ENCODE data around the gene CTSD. TPM values are rescaled to one million over a fixed set of nuclear protein-coding genes. Genes with fewer than 3 reads are reported as not detected.

The CTSD gene
- polyA plus RNA-seq, 1 of the 3 experiments (the other 2 are of a cell fraction): 187 TPM

DNA sequence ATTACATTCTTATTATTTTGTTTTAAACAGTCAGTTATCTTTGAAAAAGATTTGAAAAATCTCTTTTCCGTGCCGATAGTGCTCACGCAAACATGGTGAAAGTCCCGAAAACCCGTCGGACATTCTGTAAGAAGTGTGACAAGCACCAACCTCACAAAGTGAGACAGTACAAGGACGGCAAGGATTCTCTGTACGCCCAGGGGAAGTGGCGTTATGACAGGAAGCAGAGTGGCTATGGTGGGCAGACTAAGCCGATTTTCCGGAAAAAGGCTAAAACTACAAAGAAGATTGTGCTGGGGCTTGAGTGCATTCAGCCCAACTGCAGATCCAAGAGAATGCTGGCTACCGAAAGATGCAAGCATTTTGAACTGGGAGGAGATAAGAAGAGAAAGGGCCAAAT, 28.7 kb upstream of the CTSD start:
- H3K9me2 ChIP-seq: no peaks in the 10 kb centered on the region
- POLR2A ChIA-PET: no interaction called here
- H3K79me2 ChIP-seq (ENCODE audit: insufficient read depth): no peaks in the 10 kb centered on the region
- peaks cover 6% of the 10 kb centered on the region; the same call in 1 of the 2 replicates for H3K27me3 ChIP-seq (ENCODE audit: insufficient read depth)
- H2AFZ ChIP-seq (ENCODE audit: low read depth): no peak overlapping the region
- peaks cover 3% of the 10 kb centered on the region for H3F3A ChIP-seq (replicated peaks; ENCODE audit: insufficient read depth)
- no peak for DNase-seq
- no peak overlapping the region for H3K9ac ChIP-seq
- no peaks in the 10 kb centered on the region for H3K36me3 ChIP-seq (replicated peaks in 1 of 2; ENCODE audit: control insufficient read depth in 1 of 2, insufficient read depth in 2 of 2, low read length in 1 of 2)
- no peak for TF ChIP-seq RXRA (IDR thresholded peaks at IDR 0.05; ENCODE audit: borderline replicate concordance, low read depth)
- TF ChIP-seq SMC3 (IDR thresholded peaks at IDR 0.05; ENCODE audit: low read depth, low read length): no peak
- TF ChIP-seq, protein P1, sequence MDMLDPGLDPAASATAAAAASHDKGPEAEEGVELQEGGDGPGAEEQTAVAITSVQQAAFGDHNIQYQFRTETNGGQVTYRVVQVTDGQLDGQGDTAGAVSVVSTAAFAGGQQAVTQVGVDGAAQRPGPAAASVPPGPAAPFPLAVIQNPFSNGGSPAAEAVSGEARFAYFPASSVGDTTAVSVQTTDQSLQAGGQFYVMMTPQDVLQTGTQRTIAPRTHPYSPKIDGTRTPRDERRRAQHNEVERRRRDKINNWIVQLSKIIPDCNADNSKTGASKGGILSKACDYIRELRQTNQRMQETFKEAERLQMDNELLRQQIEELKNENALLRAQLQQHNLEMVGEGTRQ (IDR thresholded peaks at IDR 0.05; ENCODE audit: borderline replicate concordance, low read depth, low read length): no peak
- TF ChIP-seq, protein P2, sequence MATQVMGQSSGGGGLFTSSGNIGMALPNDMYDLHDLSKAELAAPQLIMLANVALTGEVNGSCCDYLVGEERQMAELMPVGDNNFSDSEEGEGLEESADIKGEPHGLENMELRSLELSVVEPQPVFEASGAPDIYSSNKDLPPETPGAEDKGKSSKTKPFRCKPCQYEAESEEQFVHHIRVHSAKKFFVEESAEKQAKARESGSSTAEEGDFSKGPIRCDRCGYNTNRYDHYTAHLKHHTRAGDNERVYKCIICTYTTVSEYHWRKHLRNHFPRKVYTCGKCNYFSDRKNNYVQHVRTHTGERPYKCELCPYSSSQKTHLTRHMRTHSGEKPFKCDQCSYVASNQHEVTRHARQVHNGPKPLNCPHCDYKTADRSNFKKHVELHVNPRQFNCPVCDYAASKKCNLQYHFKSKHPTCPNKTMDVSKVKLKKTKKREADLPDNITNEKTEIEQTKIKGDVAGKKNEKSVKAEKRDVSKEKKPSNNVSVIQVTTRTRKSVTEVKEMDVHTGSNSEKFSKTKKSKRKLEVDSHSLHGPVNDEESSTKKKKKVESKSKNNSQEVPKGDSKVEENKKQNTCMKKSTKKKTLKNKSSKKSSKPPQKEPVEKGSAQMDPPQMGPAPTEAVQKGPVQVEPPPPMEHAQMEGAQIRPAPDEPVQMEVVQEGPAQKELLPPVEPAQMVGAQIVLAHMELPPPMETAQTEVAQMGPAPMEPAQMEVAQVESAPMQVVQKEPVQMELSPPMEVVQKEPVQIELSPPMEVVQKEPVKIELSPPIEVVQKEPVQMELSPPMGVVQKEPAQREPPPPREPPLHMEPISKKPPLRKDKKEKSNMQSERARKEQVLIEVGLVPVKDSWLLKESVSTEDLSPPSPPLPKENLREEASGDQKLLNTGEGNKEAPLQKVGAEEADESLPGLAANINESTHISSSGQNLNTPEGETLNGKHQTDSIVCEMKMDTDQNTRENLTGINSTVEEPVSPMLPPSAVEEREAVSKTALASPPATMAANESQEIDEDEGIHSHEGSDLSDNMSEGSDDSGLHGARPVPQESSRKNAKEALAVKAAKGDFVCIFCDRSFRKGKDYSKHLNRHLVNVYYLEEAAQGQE (IDR thresholded peaks at IDR 0.05; ENCODE audit: low read depth, low read length): no peak
- TF ChIP-seq ELF1 (IDR thresholded peaks at IDR 0.05): no peak
- no peak for TF ChIP-seq CHD2 (IDR thresholded peaks at IDR 0.05; ENCODE audit: low read length, partially characterized antibody)
- TF ChIP-seq, protein P3, sequence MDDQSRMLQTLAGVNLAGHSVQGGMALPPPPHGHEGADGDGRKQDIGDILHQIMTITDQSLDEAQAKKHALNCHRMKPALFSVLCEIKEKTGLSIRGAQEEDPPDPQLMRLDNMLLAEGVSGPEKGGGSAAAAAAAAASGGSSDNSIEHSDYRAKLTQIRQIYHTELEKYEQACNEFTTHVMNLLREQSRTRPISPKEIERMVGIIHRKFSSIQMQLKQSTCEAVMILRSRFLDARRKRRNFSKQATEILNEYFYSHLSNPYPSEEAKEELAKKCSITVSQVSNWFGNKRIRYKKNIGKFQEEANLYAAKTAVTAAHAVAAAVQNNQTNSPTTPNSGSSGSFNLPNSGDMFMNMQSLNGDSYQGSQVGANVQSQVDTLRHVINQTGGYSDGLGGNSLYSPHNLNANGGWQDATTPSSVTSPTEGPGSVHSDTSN (IDR thresholded peaks at IDR 0.05): no peak
- TF ChIP-seq, protein P4, sequence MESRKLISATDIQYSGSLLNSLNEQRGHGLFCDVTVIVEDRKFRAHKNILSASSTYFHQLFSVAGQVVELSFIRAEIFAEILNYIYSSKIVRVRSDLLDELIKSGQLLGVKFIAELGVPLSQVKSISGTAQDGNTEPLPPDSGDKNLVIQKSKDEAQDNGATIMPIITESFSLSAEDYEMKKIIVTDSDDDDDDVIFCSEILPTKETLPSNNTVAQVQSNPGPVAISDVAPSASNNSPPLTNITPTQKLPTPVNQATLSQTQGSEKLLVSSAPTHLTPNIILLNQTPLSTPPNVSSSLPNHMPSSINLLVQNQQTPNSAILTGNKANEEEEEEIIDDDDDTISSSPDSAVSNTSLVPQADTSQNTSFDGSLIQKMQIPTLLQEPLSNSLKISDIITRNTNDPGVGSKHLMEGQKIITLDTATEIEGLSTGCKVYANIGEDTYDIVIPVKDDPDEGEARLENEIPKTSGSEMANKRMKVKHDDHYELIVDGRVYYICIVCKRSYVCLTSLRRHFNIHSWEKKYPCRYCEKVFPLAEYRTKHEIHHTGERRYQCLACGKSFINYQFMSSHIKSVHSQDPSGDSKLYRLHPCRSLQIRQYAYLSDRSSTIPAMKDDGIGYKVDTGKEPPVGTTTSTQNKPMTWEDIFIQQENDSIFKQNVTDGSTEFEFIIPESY (IDR thresholded peaks at IDR 0.05; ENCODE audit: borderline replicate concordance, low read depth): no peak
- TF ChIP-seq TEAD4 (IDR thresholded peaks at IDR 0.05; ENCODE audit: borderline replicate concordance, insufficient read depth): no peak
- no peak for TF ChIP-seq JUND (IDR thresholded peaks at IDR 0.05)
- no peak for TF ChIP-seq NRF1 (IDR thresholded peaks at IDR 0.05; ENCODE audit: low read depth, low read length)
- TF ChIP-seq, protein P5, sequence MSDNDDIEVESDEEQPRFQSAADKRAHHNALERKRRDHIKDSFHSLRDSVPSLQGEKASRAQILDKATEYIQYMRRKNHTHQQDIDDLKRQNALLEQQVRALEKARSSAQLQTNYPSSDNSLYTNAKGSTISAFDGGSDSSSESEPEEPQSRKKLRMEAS (IDR thresholded peaks at IDR 0.05; ENCODE audit: low read depth): no peak
- TF ChIP-seq, protein P6, sequence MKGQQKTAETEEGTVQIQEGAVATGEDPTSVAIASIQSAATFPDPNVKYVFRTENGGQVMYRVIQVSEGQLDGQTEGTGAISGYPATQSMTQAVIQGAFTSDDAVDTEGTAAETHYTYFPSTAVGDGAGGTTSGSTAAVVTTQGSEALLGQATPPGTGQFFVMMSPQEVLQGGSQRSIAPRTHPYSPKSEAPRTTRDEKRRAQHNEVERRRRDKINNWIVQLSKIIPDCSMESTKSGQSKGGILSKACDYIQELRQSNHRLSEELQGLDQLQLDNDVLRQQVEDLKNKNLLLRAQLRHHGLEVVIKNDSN (IDR thresholded peaks at IDR 0.05; ENCODE audit: borderline replicate concordance, low read depth): no peak
- TF ChIP-seq RAD21 (IDR thresholded peaks at IDR 0.05; ENCODE audit: low read length): no peak
- TF ChIP-seq YY1 (IDR thresholded peaks at IDR 0.05; ENCODE audit: low read depth): no peak
- no peak for TF ChIP-seq FOXJ3 (CRISPR knock-in tag; IDR thresholded peaks at IDR 0.05)
- TF ChIP-seq TCF12 (IDR thresholded peaks at IDR 0.05): no peak
- no peak for TF ChIP-seq SIN3A (IDR thresholded peaks at IDR 0.05; ENCODE audit: borderline replicate concordance, low read depth, low read length)
- TF ChIP-seq, protein P7, sequence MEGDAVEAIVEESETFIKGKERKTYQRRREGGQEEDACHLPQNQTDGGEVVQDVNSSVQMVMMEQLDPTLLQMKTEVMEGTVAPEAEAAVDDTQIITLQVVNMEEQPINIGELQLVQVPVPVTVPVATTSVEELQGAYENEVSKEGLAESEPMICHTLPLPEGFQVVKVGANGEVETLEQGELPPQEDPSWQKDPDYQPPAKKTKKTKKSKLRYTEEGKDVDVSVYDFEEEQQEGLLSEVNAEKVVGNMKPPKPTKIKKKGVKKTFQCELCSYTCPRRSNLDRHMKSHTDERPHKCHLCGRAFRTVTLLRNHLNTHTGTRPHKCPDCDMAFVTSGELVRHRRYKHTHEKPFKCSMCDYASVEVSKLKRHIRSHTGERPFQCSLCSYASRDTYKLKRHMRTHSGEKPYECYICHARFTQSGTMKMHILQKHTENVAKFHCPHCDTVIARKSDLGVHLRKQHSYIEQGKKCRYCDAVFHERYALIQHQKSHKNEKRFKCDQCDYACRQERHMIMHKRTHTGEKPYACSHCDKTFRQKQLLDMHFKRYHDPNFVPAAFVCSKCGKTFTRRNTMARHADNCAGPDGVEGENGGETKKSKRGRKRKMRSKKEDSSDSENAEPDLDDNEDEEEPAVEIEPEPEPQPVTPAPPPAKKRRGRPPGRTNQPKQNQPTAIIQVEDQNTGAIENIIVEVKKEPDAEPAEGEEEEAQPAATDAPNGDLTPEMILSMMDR (IDR thresholded peaks at IDR 0.05): no peak
- TF ChIP-seq, protein P8, sequence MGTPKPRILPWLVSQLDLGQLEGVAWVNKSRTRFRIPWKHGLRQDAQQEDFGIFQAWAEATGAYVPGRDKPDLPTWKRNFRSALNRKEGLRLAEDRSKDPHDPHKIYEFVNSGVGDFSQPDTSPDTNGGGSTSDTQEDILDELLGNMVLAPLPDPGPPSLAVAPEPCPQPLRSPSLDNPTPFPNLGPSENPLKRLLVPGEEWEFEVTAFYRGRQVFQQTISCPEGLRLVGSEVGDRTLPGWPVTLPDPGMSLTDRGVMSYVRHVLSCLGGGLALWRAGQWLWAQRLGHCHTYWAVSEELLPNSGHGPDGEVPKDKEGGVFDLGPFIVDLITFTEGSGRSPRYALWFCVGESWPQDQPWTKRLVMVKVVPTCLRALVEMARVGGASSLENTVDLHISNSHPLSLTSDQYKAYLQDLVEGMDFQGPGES (IDR thresholded peaks at IDR 0.05; ENCODE audit: low read depth, low read length): no peak
- H3K27ac ChIP-seq (ENCODE audit: low read depth in 2 of 2, low read length in 1 of 2): no peak overlapping the region
- H3K4me1 ChIP-seq (ENCODE audit: control insufficient read depth in 1 of 2, insufficient read depth in 2 of 2, low read depth in 1 of 2, low read length in 1 of 2): peaks cover 0 to 4% of the 10 kb centered on the region in 2 experiments; a peak in 1 of 4 replicates
- CTCF ChIA-PET: interaction anchor here (0.7 to 1.8 kb wide), 3 partner anchors 23 to 48 kb away, joined by 3 to 4 read pairs (median 3); no protein-coding TSS in a partner anchor
- H3K4me3 ChIP-seq (ENCODE audit: low read depth in 2 of 2, low read length in 1 of 2): no peak overlapping the region
- WGBS (ENCODE audit: low lambda C conversion rate): 83% methylated on average over 12 of the region's 12 CpGs
- H4K20me1 ChIP-seq (ENCODE audit: insufficient read depth): no peaks in the 10 kb centered on the region
- no peaks in the 10 kb centered on the region for H3K9me3 ChIP-seq
- H3K4me2 ChIP-seq: no peak overlapping the region
